Activated CD4-positive, CD25-positive, alpha-beta regulatory T cell treated with anti-CD3 and anti-CD28 coated beads, Interleukin-2, amount 50 U/mL, for 16 hours (primary cell): Measurements from ENCODE around the gene PCDH19.
"Not testable (repeated sequence)": the region's sequence is repeated elsewhere in the genome, so short reads cannot be mapped to it uniquely, and the experiment has no call there.

Experiments
- DNase-seq: peaks from one replicate; pipeline ENCODE4 v3.0.0-alpha.2; 2020; ENCODE audit warnings: low read depth, low spot score

The PCDH19 gene

DNA sequence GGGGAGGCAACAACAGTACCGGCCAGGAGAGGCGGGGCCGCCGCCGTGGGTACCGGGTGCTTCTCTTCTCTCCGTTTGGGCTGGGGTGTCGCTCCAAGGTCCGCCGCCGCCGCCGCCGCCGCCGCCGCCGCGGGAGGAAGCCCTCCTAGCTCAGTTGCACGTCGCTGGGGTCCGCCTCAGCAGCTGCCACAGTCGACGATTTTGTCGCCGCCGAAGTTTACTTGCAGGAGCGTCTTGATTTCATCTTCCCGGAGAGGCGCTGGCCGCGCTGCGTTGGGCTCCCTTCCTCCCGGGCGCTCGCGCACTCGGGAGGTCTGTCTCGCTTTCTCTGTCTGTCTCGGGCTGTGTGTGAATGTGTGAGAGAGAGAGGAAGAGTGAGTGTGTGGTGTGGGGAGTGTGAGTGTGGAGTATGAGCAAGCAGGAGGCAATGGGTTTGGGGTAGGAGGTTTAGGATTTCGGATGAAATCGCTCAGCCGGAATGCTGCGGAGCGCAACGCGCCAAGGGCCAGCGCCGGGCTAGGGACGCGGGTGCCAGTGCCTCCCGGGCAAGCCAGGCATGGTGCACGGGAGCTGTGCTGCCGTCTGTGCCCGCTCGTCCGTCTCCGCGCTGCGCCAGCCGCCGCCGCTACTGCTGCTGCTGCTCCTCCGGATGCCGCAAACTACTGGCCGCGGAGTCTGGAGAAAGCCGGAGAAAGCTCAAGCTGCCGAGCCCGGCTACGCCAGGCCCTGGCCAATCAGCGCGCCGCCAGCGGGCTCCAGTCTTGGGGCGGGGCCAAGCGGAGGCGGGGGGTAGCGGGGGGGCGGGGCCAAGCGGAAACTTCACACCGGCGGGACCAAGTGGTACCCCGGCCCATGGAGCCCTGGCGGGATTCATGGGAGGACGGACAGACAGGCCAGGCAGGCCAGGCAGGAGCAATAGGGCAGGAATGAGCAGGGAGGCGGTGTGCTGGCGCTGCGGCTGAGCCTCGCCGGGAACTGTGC lies at the start of gene PCDH19:
Gene PCDH19, minus strand, starts transcription at position 664 of the 981 bp plus-strand sequence. CDS start 1,676 bp downstream, outside the sequence.
- no peak for DNase-seq

GRCh38 chrX:100449696-100450608 lies 39.9 kb upstream of the PCDH19 start:
- no peak for DNase-seq

- DNase-seq, result no peak
These were observed 37.8 kb upstream of the PCDH19 start for GRCh38 chrX:100447655-100448397.

DNA sequence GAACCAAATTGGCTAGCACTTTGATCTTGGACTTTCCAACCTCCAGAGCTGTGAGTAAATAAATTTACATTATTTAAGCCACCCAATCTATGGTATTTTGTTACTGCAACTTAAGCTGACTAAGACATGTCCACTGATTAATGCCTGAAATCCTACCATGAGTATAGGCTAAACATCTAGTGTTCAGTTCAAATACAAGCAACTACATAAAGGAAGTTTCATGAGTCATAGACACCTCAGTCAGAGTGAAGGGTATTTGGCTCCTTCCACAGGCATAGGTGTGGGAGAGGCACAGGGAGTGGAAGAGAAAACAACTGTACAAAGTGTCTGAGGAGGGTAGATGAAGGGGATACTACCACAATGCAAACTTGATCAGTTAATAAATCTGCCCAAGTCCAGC lies 35.5 kb upstream of the PCDH19 start:
- no peak for DNase-seq

GRCh38 chrX:100441321-100441720 lies 31.2 kb upstream of the PCDH19 start:
- not testable (repeated sequence) for DNase-seq

GRCh38 chrX:100440006-100440405 lies 29.9 kb upstream of the PCDH19 start:
- DNase-seq, result no peak

GRCh38 chrX:100435726-100436125 lies 25.7 kb upstream of the PCDH19 start:
- DNase-seq, result no peak

- no peak for DNase-seq
These were observed 13.9 kb upstream of the PCDH19 start for GRCh38 chrX:100424012-100424411.

DNA sequence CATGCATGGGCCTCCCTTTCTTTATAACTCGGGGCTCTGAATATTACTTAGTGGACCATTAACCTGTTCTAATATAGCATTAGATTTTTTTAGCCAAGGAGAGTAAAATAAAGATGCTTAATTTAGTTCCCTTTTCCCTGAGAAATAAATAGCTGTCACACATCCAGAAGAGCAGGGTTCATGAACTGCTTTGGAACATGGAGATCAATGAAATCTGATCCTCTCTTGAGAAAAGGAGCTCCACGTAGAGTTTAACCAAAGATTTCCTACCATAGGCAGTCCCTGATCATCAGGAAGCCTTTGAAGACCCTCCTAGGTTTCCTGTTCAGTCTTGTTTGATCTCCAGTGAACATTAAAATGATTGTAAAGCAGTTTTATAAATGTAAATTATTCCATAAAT lies 8.5 kb upstream of the PCDH19 start:
- no peak for DNase-seq

GRCh38 chrX:100417681-100418080 lies 7.6 kb upstream of the PCDH19 start:
- DNase-seq, result no peak

DNA sequence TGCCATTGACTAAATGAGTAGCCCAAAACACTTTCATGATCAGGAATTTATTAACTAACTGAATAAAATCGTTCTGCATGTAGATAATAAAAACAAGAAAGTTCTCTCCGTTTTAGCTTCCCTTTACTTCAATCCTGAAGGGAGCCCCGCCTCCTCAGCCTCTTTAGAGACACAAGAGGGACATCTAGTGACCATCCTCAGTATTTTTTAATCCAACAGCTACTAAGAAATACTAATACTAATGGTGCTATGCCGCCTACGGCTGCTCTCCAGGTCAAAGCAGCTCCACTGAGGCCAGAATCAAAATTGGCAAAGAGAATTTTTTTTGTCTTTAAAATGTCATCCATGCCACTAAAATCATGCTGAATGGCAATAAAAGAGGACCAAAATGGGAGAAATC lies 3.2 kb upstream of the PCDH19 start:
- no peak for DNase-seq

GRCh38 chrX:100411802-100412715 lies 2.0 kb upstream of the PCDH19 start:
- DNase-seq, result no peak

- DNase-seq, result no peak
These were observed 1.1 kb upstream of the PCDH19 start for GRCh38 chrX:100410901-100411801.

DNA sequence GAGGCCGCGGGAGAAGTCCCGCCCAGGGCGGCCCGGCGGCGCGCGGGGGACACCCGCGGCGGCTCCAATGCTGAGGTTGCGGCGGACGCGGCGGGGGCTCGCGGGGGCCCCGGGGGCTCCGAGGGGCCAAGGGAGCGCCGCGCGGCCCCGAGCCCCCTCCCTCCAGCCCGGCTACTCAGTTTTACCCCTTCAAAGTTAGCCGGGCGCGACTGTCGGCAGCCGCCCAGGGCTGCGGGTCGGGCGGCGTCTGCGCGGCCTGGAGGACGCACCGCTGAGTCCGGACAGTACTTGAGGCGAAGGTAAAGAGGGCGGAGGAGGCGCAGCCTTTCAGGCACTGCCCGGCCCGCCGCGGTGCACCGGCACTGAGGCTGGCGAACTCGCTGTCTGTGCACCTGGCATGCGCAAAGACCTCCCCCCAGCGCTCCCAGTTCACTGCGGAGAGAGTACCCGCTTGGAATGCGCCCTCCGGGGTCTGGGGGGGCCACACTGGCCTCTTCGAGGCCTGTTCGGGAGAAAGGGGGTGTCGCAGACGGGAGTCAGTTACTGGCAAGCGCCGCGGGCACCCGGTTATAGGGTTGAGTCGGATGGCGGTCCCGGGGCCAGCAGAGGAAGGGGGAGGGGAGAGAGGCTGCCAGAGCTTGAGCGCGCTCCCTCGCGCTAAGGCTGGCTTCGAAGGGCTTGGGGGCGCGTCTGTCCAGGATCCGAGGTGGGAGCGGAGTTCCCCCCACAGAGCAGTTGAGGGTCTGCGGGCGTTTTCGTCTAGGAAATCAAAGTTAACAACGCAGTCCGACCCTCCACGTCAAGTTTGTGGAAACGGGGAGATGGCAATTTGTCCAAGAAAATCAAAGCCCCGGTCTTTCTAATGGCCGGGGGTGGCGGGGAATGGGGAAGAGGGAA lies 1.1 kb downstream of the PCDH19 start:
- no peak for DNase-seq

- DNase-seq, result no peak
These were observed 2.0 kb downstream of the PCDH19 start for GRCh38 chrX:100407784-100408712.

- DNase-seq, result no peak
These were observed 2.8 kb downstream of the PCDH19 start for GRCh38 chrX:100407147-100407783.

- no peak for DNase-seq
These were observed 4.6 kb downstream of the PCDH19 start for GRCh38 chrX:100405424-100405823.
